ENCODE measurements around the gene ZCCHC2.

GRCh38 chr18:62586151-62586774 is 63.4 kb downstream of the ZCCHC2 start:
- TF ChIP-seq POLR2A (IDR thresholded peaks at IDR 0.05) = no peak
- TF ChIP-seq CTCF (IDR thresholded peaks at IDR 0.05) = peak; percentile 53 to 84 (median 74)
- TF ChIP-seq POLR2AphosphoS5 (IDR thresholded peaks at IDR 0.05) = no peak
- no peak for TF ChIP-seq EP300 (IDR thresholded peaks at IDR 0.05)

Measured in sigmoid colon (tissue), 4 donors.